Amygdala (tissue), 56 donors: Measurements from ENCODE around the gene ZNF69.
"Not testable (repeated sequence)": the region's sequence is repeated elsewhere in the genome, so short reads cannot be mapped to it uniquely, and the experiment has no call there.

Source experiments
- DNase-seq, 56 donors: peaks; one replicate each; lab custom pipeline; 2025; lab: John Stamatoyannopoulos, UW

The ZNF69 gene

DNA sequence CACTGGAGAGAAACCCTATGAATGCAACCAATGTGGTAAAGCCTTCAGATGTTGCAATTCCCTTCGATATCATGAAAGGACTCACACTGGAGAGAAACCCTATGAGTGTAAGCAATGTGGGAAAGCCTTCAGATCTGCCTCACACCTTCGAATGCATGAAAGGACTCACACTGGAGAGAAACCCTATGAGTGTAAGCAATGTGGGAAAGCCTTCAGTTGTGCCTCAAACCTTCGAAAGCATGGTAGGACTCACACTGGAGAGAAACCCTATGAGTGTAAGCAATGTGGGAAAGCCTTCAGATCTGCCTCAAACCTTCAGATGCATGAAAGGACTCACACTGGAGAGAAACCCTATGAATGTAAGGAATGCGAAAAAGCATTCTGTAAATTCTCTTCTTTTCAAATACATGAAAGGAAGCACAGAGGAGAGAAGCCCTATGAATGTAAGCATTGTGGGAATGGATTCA, 62.1 kb downstream of the ZNF69 start:
- DNase-seq, result not testable (repeated sequence)

- DNase-seq, result no peak
These were observed 62.7 kb downstream of the ZNF69 start for GRCh38 chr19:11950312-11950711.
